Suppressor macrophage (primary cell): ENCODE results near the gene LCAT.
A peak's percentile ranks its signal among the peaks of the same experiment; 100 is the strongest.
"Not testable (repeated sequence)": the region's sequence is repeated elsewhere in the genome, so short reads cannot be mapped to it uniquely, and the experiment has no call there.

Experiments
- DNase-seq, 4 experiments: peaks; one replicate each; pipeline ENCODE4 v3.0.0-alpha.2; 2020 to 2022

Gene LCAT

DNA sequence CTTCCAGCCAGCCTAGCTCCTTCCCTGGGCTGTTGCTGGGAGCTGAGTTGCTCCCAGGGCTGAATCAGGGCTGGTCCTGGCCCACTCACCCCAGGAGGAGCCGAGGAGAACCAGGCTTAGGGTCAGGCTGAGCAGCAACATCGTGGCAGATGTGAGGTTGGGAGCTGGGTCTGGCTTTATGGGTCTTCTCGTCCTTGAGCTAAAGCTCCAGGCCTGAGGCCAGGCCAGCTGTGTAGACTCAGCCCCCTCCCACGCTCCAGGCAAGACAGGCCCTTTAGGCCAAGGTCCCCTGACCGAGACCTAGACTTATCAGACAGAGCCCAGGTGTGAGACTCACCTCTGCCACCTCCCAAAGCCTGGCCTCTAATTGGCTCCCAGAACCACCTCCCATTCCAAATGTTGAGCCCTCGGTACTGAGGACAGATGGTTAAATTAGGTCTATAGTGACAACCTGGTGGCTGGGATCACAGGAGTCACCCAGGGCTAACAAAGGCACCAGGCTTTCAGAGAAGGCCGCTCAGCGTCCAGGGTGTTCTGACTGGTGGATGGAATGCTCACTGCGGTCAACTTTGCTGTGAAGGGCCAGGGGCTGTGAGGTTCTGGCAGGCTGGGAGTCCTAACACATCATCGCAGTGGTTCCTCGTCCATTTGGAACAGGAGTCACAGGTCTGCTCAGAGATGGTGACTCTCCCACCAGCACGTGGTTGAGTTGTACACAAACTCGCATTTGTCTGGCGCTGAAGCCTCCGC lies 12.0 kb downstream of the LCAT start, which contains the start of gene CTRL:
TSS of gene CTRL (minus strand) at position 151 of the 750 bp plus-strand sequence. CDS start at position 141, 10 bp downstream.
- no peak for DNase-seq

DNA sequence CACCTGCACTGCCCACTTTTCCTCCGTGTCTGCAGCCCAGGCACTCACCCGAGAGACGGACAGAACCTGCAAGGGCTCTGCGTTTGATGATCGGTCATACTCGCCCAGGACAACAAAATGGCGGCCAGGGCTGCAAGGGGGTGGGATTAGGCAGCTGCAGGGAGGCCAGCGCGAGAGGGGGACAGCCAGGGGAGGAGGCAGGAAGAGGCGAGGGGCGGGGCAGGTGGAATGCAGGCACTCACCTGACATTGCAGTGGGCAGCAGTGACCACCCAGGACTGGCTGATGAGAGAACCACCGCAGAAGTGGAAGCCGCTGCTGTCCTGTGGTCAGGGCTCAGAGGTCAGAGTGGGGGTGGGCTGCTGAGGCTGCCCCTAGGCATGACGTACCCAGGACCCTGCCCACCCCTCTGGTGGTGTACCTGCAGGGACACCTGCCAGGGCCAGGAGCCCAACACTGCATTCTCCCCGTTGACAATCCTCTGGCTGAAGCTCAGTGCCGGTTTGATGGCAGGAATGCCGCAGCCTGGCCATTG lies 13.2 kb downstream of the LCAT start:
- no peak for DNase-seq

DNA sequence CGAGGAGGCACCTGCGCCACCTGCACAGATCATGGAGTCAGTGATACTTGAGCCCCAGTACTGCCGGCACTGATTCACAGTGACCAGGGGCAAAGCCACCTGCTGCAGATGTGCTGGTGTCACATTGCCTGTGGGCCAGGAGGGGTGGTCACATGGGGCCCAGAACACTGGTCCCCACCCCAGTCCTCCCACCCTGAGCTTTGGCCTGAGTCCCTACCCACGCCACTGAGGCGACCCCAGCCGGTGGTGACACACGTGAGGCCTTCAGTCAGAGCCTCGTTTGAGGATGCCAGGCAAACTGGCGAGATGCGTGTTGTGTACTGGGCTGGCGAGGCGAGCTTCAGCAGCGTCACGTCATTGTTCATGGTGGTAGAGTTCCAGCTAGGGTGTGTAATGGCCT lies 13.7 kb downstream of the LCAT start:
- DNase-seq = no peak

DNA sequence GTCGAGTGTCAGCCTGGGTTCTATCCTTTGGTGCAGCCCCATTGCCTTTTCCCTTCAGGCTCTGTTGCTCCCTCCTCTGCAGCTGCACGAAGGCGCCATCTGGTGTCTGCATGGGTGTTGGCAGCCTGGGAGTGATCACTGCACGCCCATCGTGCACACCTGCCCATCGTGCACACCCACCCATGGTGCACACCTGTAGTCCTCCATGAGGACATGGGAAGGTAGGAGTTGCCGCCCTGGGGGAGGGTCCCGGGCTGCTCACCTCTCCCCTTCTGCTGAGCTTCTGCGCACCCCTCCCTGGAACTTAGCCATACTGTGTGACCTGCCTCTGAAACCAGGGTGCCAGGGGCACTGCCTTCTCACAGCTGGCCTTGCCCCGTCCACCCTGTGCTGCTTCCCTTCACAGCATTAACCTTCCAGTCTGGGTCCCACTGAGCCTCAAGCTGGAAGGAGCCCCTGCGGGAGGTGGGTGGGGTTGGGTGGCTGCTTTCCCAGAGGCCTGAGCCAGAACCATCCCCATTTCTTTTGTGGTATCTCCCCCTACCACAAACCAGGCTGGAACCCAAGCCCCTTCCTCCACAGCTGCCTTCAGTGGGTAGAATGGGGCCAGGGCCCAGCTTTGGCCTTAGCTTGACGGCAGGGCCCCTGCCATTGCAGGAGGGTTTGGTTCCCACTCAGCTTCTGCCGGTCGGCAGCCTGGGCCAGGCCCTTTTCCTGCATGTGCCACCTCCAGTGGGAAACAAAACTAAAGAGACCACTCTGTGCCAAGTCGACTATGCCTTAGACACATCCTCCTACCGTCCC lies 15.2 kb downstream of the LCAT start:
- DNase-seq = peak; percentile 63 to 79 (median 72)

DNA sequence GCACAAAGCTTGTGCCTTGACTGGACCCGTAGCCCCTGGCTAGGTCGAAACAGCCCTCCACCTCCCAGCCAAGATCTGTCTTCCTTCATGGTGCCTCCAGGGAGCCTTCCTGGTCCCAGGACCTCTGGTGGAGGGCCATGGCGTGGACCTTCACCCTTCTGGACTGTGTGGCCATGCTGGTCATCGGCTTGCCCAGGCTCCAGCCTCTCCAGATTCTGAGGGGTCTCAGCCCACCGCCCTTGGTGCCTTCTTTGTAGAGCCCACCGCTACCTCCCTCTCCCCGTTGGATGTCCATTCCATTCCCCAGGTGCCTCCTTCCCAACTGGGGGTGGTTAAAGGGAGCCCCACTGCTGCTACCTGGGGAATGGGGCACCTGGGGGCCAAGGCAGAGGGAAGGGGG lies 15.8 kb downstream of the LCAT start:
- no peak for DNase-seq

DNA sequence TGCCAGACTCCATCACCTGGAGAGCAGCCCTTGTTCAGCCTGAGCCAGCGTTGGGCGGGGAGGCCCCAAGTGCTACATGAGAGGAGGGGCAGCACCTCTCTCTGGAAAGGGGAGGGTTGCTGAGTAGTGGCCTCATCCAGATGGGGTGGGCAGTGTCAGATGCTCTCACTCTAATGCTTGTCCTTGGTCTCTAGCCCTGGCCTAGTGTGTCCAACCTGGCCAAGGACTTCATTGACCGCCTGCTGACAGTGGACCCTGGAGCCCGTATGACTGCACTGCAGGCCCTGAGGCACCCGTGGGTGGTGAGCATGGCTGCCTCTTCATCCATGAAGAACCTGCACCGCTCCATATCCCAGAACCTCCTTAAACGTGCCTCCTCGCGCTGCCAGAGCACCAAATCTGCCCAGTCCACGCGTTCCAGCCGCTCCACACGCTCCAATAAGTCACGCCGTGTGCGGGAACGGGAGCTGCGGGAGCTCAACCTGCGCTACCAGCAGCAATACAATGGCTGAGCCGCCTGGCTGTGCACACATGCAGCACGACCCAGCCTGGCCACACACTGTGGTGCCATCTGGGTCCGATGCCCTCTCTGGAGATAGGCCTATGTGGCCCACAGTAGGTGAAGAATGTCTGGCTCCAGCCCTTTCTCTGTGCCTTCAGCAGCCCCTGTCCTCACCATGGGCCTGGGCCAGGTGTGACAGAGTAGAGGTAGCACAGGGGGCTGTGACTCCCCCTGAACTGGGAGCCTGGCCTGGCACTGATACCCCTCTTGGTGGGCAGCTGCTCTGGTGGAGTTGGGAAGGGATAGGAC lies 16.6 kb downstream of the LCAT start:
- DNase-seq = no peak

DNA sequence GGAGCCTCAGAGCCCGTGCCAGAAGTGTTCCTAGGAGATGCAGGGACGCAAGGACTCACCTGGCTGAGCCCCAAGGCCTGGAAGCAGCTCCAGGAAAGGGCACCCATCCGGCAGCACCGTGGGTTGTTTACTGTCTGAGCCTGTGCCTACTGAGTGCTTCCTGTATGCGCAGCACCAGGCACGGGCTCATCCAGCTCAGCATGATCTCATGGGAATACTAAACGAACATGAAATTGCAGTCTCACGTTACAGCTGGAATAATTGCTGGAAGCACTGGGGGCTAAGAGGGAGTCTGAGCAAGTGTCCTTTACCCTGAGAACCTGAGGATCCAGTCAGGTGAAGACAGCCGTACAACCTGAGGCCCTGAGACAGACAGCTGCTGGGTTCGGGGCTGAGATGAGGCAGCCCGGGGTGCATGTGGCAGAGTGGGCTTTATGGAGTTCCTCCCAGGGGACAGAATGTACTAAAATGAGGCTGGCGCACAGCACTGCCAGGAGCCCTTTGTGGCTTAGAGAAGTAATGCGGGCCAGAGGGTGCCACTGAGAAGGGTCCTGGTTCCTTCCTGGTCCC lies 17.7 kb downstream of the LCAT start:
- no peak for DNase-seq

DNA sequence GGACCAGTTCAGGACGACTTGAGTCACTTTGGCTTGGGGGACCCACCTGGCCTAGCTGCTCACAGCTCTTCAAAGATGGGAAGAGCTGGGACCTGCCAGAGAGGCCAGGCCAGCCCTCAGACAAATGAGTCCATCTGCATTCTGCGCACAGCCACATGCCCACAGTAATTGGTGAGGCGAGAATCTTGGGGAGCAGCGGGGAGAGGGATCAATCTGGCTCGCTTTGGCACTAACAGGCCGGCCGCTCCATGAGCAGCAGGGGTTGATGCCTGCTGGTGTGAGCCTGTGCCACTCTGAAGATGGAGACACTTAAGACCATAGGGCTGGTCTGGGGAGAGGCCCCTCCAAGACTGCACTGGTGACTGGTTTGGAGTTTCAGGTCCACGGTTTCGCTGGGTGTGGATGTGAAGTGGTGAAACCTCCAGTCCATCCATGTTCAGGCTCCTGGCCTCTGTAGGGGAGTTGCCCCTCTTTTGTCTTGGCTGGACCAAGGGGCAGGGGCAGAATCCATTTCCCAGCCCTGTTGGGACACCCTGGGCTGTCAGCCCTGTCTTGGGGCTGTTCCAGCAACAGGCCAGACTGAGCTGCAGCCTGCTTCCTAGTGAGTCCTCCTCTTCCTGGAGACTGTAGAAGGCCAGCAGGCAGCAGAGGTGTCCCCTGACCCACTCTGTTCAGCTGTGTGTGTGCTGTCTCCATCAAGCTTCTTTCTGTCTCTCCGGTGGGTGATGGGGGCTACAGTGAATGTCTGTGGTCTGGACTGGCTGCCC lies 19.6 kb downstream of the LCAT start:
- DNase-seq = no peak

DNA sequence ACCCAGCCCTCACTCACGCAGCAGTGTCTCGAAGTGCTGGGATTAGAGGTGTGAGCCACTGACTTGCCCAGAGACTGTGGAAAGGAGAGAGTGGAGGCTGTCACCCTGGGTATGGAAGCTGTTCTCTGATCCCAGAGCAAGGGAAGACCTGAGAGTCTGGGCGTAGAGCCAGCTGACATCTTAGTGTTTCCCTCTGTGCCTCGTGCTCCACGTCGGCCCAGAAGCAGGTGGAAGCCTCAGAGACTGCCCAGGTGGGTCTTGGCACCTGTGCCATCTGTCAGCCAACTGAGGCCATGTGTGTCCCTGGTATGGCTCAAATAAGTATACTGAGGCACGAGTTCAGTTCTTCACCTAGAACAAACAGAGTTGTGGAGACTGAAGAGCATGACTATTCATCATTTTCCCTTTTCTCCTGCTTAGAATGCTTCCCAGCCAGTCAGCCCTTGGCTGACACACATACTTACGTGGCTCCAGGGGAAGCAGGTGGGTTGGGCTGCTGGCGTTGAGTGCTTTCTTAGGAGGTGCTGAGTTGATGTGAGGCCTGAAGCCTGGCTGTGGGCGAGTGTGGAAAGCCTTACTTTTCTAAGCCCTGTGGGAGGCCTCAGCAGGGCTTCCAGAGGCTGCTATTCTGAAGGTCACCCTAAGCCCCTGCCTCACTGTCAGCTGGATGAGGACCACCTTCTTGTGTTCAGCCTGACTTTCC lies 20.4 kb downstream of the LCAT start:
- no peak for DNase-seq

DNA sequence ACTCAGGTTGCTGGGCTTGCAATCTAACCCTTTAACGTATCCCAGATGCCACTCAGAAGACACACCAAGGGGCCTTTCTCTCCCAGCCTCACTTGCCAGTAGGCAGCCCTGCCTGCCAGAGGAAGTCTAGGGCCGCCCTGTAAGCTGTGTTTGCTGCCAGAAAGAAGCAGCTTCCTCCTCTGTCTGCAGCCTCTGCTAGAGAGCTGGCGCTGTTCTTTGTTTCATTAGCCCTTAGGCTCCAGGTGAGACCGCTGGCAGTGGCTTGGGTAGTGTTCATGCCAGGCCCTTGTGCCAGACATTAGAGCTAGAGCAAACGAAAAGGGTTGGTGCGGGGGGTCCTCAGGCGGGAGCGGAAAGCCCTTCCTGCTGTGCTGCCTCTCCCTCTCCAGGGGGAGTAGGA lies 21.2 kb downstream of the LCAT start:
- no peak for DNase-seq

DNA sequence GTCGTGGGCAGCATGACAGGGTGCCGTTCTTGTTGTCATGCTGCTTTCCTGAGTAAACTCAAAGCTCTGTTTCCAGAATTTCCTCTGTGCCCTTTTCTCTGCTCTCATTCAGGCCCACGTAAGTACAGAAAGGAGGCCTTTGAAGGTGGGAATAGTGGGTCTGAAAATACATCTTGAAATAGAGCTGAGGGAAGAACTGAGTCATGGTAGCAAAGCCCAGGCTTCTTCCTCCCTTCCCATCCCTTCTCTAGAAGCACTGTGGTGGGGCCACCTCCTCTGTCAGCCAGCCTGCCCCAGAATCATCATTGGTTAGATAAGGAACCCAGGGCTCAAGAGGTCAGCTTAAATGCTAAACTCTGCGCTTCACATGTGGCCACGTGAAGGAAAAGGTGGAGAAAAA lies 21.7 kb downstream of the LCAT start:
- DNase-seq = no peak

DNA sequence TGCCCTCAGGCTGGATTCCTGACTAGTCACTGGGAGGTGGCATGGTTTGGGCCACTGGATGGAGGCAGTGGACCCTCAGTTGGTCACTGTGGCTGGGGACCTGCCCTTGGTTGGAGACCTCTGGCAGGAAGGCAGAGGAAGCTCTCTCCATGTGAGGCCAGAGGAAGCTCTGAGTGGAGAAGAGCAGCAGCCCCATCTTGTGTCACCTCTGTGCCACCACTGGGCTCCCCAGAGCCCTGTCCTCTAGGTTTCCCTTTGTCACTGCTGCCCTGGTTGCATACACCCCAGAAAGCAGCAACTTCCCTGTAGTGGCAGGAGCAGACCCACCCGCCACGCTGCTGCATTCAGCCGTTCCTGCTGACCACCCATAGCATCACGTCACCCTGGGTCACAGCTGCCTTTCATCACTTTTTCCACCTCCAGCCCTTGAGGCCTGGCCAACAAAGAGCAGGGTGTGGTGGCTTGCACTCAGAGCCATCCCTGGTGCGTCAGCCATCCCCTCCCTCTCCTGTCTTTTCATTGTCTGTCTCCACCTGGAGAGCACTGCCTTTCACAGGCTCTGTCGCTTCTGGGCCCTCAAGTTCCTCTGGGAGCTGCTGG lies 24.2 kb downstream of the LCAT start:
- no peak for DNase-seq

DNA sequence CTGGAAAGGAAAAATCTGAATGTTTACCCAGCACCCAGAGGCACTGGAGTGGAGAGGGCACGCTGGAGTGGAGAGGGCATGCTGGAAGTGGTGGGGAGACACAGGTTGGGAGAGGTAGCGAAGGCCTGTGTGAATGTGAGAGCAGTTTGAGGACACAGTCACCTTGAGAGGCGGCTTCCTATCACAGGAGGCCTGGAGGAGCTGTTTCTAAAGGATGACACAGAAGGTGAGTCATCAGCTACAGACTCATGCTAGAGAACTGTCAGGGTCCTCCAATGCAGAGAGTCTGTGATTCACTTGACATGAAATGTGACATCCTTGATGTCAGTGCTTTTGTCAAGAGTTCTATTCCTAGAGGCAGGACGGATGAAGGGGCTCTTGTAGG lies 26.1 kb downstream of the LCAT start:
- DNase-seq = peak; percentile 34 to 69 (median 50)

DNA sequence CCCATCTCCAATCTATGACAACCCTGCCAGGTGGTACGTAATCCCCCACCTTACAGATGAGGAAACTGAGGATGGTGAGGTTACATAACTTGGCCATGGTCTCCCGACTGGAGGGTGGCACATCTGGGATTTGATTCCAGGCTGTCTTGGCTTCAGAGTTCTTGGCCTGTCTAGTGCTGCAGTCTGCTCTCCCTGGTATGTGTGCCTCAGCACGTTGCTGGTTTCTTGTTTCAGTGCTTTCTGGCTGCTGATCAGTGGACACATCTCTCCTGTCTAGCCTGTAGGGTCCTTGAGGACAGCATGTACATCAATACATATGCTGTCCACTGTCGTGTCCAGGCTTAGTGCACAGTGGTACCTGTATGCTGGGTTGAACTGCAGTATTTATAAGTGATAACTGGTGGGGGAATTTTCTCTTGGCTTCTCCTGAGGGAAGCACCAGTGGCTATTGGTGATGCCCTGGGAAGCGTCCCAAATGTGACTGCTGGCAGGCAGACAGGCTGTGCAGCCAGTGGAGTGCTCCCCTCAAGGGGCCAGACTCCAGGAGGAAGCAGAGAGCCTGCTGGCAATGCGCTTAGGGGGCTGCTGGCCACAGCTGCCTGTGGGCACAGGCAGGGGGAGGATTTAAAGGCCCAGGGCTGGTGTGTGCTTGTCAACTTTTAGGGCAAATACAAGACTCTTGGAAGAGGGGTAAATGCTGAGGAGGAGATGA lies 26.6 kb downstream of the LCAT start:
- DNase-seq = no peak

DNA sequence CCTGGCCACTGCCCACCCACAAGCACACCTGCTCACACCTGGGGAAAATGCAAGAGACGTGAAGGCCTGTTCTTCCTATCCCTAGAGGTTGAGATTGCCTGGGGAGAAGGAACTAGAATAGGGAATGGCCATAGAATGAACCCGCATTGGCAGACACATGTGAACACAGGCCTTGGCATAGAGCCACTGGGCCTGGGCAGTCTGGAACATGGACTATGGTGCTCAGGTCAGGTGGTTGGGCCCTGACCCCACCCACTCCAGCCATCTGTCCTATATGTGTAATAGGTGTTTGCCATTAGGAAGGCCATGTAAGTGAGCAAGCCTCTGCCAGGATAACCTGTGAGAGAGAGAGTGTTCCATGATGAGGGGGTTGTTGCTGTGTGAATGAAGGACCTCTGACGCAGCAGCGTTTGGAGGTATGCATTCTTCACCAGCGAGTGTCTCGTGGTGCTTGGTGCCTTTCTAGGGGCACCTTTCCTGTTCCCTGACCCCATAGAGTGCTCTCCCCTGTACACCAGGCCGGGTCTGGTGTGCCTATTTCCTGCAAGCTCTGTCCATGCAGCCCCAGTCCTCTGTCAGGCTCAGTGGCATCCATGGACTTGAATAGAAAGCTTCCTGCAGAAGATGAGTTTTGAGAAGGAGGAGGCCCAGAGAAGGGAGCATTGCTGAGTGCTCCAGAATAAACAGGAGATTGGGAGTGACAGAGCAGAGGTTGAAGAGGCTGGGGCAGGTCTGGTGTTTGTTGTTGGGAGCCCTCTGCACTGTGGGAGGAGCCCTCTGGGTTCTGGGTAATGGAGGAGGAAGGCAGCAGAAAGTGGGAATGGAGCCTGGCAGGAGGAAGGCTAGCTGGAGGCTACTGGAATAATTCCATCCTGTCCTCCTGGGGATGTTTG lies 27.8 kb downstream of the LCAT start:
- no peak for DNase-seq

DNA sequence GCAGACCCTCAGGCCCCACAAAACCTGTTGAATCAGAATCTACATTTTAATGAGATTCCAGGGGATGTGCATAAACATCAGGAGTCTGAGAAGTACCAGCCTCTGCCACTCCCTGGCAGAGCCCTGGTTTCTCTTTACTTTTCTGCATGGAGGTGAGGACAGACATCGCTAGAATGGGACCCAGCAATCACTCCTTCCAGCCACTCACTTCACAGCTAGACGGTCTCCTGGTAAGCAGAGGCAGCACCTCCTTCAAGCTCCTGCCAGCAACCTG lies 28.5 kb downstream of the LCAT start:
- not testable (repeated sequence) for DNase-seq

DNA sequence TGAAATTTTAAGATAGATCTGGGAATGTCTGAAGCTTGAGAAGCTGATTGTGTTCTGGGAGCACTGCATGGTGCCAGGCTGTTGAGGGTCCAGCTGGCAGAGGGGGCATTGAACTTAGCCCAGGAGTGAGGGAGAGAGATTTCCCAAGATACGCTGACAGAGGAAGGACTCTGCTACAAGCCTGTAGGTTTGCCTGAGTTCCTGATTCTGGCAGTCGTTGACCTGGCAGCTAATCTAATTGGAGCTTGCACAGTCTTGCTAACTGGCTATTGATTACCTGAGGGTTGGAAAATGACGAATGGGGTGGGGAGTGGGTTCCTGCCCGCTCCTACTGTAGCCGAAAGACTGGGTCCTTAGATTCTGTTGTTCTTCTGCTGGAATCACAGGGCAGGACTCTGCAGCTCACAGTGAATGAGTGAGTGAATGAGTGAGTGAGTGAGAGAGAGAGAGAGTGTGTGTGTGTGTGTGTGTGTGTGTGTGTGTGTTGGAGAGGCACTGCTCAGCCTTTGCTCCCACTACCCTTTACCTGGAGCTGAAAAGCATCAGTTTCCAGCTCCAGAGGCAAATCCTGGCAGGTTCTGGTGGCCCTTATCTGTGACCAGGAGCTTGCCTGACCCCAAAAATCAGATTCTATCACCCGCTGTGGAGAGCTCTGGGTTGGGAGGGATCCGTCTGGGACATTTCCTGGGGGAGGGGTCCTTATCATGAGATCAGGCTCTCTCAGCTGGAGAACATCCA lies 29.0 kb downstream of the LCAT start:
- DNase-seq = no peak

DNA sequence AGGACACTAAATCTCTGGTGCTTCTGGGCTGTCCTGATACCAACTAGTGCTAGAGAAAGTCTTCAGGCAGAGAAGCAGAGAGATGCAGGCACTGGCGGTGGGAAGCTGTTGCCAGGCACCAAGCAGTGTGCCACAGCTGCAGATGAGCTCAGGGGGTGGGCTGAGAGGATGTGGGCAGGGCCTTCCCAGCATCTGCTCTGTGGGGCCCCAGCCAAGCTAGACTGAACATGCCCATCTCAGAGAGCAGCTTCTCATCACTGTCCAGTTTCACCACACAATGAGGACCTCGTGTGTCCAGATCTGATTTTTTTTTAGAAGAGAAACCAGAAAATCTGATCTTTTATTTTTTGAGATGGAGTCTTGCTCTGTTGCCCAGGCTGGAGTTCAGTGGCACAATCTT lies 33.8 kb downstream of the LCAT start:
- no peak for DNase-seq
